H1 (cell line): Measurements from ENCODE around the gene SMIM13. TPM values are rescaled to one million over a fixed set of nuclear protein-coding genes. Genes with fewer than 3 reads are reported as not detected.

Experiments
- CTCF ChIA-PET: fragments of 300-600 bp; sonication (Branson Sonifier 250); formaldehyde crosslinking; loops from one replicate; lab custom pipeline; 2021; ENCODE audit not compliant: partially characterized antibody; lab: Charles Lee
- POLR2A ChIA-PET: fragments of 300-600 bp; sonication (Branson Sonifier 250); formaldehyde crosslinking; loops from one replicate; lab custom pipeline; 2021; ENCODE audit warnings: inconsistent platforms; ENCODE audit not compliant: partially characterized antibody; lab: Charles Lee
- DNase-seq, 2 experiments: peaks; one replicate each; pipeline versions ENCODE4 v3.0.0 to v3.0.0-alpha.2; 2010 to 2022; ENCODE audit warnings: low spot score in 2 of 2, low read depth in 1 of 2, mixed read lengths in 1 of 2
- FAIRE-seq: peaks from 2 replicates; lab custom pipeline; 2011; peaks lifted over from hg19 to GRCh38; lab: Jason Lieb, UNC
- H2AFZ ChIP-seq: 2 replicates; pipeline ENCODE4 v1.8.1; 2012; ENCODE audit warnings: low read length, inconsistent platforms
- H2AK5ac ChIP-seq: 2 replicates; pipeline ENCODE4 v1.6.1; 2013; ENCODE audit warnings: low read depth, low read length
- H2BK120ac ChIP-seq: replicated peaks from 2 replicates; pipeline ENCODE3; 2013; ENCODE audit warnings: low read depth, low read length, inconsistent platforms
- H2BK12ac ChIP-seq: 2 replicates; pipeline ENCODE4 v1.6.1; 2013; ENCODE audit warnings: low read depth, low read length
- H2BK15ac ChIP-seq: 2 replicates; pipeline ENCODE4 v1.6.1; 2013; ENCODE audit warnings: low read length
- H2BK20ac ChIP-seq: 2 replicates; pipeline ENCODE4 v1.6.1; 2013; ENCODE audit warnings: low read length
- H2BK5ac ChIP-seq: 2 replicates; pipeline ENCODE4 v1.6.1; 2013; ENCODE audit warnings: low read depth, low read length
- H3K14ac ChIP-seq: 2 replicates; pipeline ENCODE4 v1.6.1; 2013; ENCODE audit warnings: inconsistent platforms; ENCODE audit not compliant: insufficient read length
- H3K18ac ChIP-seq: 2 replicates; pipeline ENCODE4 v1.6.1; 2013; ENCODE audit warnings: low read length; ENCODE audit errors: extremely low read depth
- H3K23ac ChIP-seq: 2 replicates; pipeline ENCODE4 v1.6.1; 2013; ENCODE audit warnings: inconsistent platforms; ENCODE audit not compliant: insufficient read length
- H3K23me2 ChIP-seq: 2 replicates; pipeline ENCODE4 v1.6.1; 2013; ENCODE audit warnings: low read depth, low read length
- H3K27ac ChIP-seq: 2 replicates; pipeline ENCODE4 v1.6.1; 2011; ENCODE audit warnings: low read depth, low read length, inconsistent platforms
- H3K27me3 ChIP-seq, 4 experiments: replicated peaks in 1 of 4; 1 replicate in 1 of 4; 2 replicates in 3 of 4; pipeline versions ENCODE4 v1.6.1 to v1.8.1; 2011 to 2013; ENCODE audit warnings: low read length in 3 of 4, mild to moderate bottlenecking in 3 of 4, inconsistent platforms in 2 of 4, mixed read lengths in 2 of 4, moderate library complexity in 1 of 4; ENCODE audit not compliant: control insufficient read depth in 3 of 4, insufficient read depth in 3 of 4; ENCODE audit errors: extremely low read depth in 1 of 4
- H3K36me3 ChIP-seq, 4 experiments: 2 replicates each; pipeline versions ENCODE4 v1.6.1 to v1.8.1; 2011 to 2013; ENCODE audit warnings: mild to moderate bottlenecking in 4 of 4, low read length in 3 of 4, moderate library complexity in 2 of 4, control low read depth in 1 of 4, inconsistent platforms in 1 of 4; ENCODE audit not compliant: insufficient read depth in 4 of 4, control insufficient read depth in 2 of 4
- H3K4ac ChIP-seq: replicated peaks from 2 replicates; pipeline ENCODE3; 2013; ENCODE audit warnings: low read length, low read depth, mixed read lengths, inconsistent platforms; ENCODE audit not compliant: insufficient read length
- H3K4me1 ChIP-seq, 4 experiments: replicated peaks in 1 of 4; 1 replicate in 1 of 4; 2 replicates in 3 of 4; pipeline versions ENCODE4 v1.6.1 to v1.8.1; 2011 to 2013; ENCODE audit warnings: low read length in 3 of 4, inconsistent platforms in 2 of 4, mixed read lengths in 1 of 4; ENCODE audit not compliant: insufficient read depth in 4 of 4, control insufficient read depth in 3 of 4
- H3K4me2 ChIP-seq, 2 experiments: 2 replicates each; pipeline versions ENCODE4 v1.6.1 to v1.8.1; 2011 to 2013; ENCODE audit warnings: low read depth in 2 of 2, low read length in 2 of 2, control low read depth in 1 of 2, inconsistent platforms in 1 of 2, mild to moderate bottlenecking in 1 of 2; ENCODE audit not compliant: insufficient read depth in 1 of 2
- H3K4me3 ChIP-seq, 4 experiments: fragments of 200-600, 300-600 bp in 1 of 4; sonication (generic), shearing (Covaris generic), sonication (Bioruptor Twin) in 1 of 4; 2 replicates each; pipeline versions ENCODE4 v1.5.1 to v1.8.1; 2011 to 2016; ENCODE audit warnings: low read length in 4 of 4, low read depth in 3 of 4, control low read depth in 2 of 4, inconsistent platforms in 2 of 4, mild to moderate bottlenecking in 2 of 4, mixed read lengths in 1 of 4, moderate library complexity in 1 of 4; ENCODE audit not compliant: insufficient read depth in 2 of 4; ENCODE audit errors: extremely low read depth in 1 of 4
- H3K56ac ChIP-seq: replicated peaks from 2 replicates; pipeline ENCODE3; 2013; ENCODE audit warnings: low read depth, mild to moderate bottlenecking, mixed read lengths, low read length, inconsistent platforms; ENCODE audit not compliant: insufficient read length
- H3K79me1 ChIP-seq: 2 replicates; pipeline ENCODE4 v1.6.1; 2013; ENCODE audit warnings: low read depth, low read length, control low read depth
- H3K79me2 ChIP-seq, 2 experiments: 2 replicates each; pipeline versions ENCODE4 v1.6.1 to v1.8.1; 2012 to 2013; ENCODE audit warnings: low read length in 2 of 2, mild to moderate bottlenecking in 2 of 2, inconsistent platforms in 1 of 2; ENCODE audit not compliant: insufficient read depth in 2 of 2, control insufficient read depth in 1 of 2
- H3K9ac ChIP-seq, 4 experiments: replicated peaks in 1 of 4; 1 replicate in 1 of 4; 2 replicates in 3 of 4; pipeline versions ENCODE4 v1.6.1 to v1.8.1; 2011 to 2013; ENCODE audit warnings: low read depth in 3 of 4, low read length in 3 of 4, control low read depth in 2 of 4, mild to moderate bottlenecking in 2 of 4, moderate library complexity in 2 of 4, inconsistent platforms in 1 of 4; ENCODE audit errors: extremely low read depth in 1 of 4
- H3K9me3 ChIP-seq, 2 experiments: 2 replicates each; pipeline versions ENCODE4 v1.6.1 to v1.8.1; 2012 to 2013; ENCODE audit warnings: mild to moderate bottlenecking in 2 of 2, moderate library complexity in 2 of 2, control low read depth in 1 of 2, inconsistent platforms in 1 of 2, low read depth in 1 of 2, low read length in 1 of 2, mixed read lengths in 1 of 2; ENCODE audit not compliant: insufficient read depth in 2 of 2
- H4K20me1 ChIP-seq, 2 experiments: replicated peaks in 1 of 2; 2 replicates each; pipeline versions ENCODE3 to v1.8.1; 2011 to 2013; ENCODE audit warnings: inconsistent platforms in 2 of 2, low read length in 2 of 2, mild to moderate bottlenecking in 1 of 2; ENCODE audit not compliant: insufficient read depth in 2 of 2, control insufficient read depth in 1 of 2
- H4K5ac ChIP-seq: 2 replicates; pipeline ENCODE4 v1.6.1; 2013; ENCODE audit warnings: low read length, low read depth, mixed read lengths, inconsistent platforms; ENCODE audit not compliant: insufficient read length
- H4K8ac ChIP-seq: 2 replicates; pipeline ENCODE4 v1.8.0; 2013; ENCODE audit warnings: mild to moderate bottlenecking, moderate library complexity, low read length, inconsistent platforms; ENCODE audit not compliant: insufficient read depth; ENCODE audit errors: extremely low read depth
- H4K91ac ChIP-seq: replicated peaks from 2 replicates; pipeline ENCODE3; 2013; ENCODE audit warnings: low read length, mixed read lengths, inconsistent platforms; ENCODE audit not compliant: insufficient read length
- ATF3 ChIP-seq: IDR thresholded peaks from 2 replicates; pipeline ENCODE4 v1.6.1; 2011; ENCODE audit warnings: low read depth, mild to moderate bottlenecking, low read length; ENCODE audit not compliant: insufficient read depth
- CHD1 ChIP-seq: IDR thresholded peaks from 2 replicates; pipeline ENCODE4 v1.6.1; 2012; ENCODE audit warnings: low read depth, low read length, improper control_type of control experiment
- POLR2A ChIP-seq, 2 experiments: IDR thresholded peaks; 1 replicate in 1 of 2; 2 replicates in 1 of 2; pipeline ENCODE4 v1.6.1; 2011; ENCODE audit warnings: low read depth in 2 of 2, low read length in 2 of 2, mild to moderate bottlenecking in 2 of 2; ENCODE audit errors: control extremely low read depth in 1 of 2
- WGBS, 2 experiments: shearing (Covaris generic) in 1 of 2; methylation state at CpG; one replicate each; pipeline versions ENCODE4 v1.1.6 to v1.1.7; 2013 to 2015; ENCODE audit warnings: low lambda C conversion rate in 2 of 2, mixed read lengths in 2 of 2, inconsistent platforms in 1 of 2, low coverage in 1 of 2, missing lambda C conversion rate in 1 of 2; ENCODE audit not compliant: insufficient replicate concordance in 2 of 2, insufficient coverage in 1 of 2, insufficient read length in 1 of 2; ENCODE audit errors: extremely low coverage in 1 of 2, missing lambda C conversion rate in 1 of 2; 5-methylcytosine and 5-hydroxymethylcytosine counted together
- polyA plus RNA-seq, 7 experiments: library from polyadenylated mRNA; depleted of rRNA in 3 of 7; stranded (reverse) in 5 of 7; unstranded in 2 of 7; fragments of >200 nt in 5 of 7; fragments of 200-250 nt in 2 of 7; gene quantifications; 1 replicate in 5 of 7; 2 replicates in 1 of 7; 4 replicates in 1 of 7; pipeline versions ENCODE4 v1.2.1 to v1.2.3, GENCODE V29; 2011 to 2013; ENCODE audit warnings: missing spikeins in 2 of 7, mixed read lengths in 2 of 7
- total RNA-seq: library from RNA; stranded (reverse); fragmentation: NEBNext Ultra II Directional; extraction: Animal tissue kit (Norgen Biotek cat#: 25700); gene quantifications from 2 replicates; pipeline ENCODE4 v1.2.1, GENCODE V29; 2021

Gene SMIM13
- total and polyA plus RNA-seq, 2 of the 8 experiments (the other 6 are each of a cell fraction or from before 2014, with no cell fraction given), result 1.7 to 10.6 TPM

- Histone ChIP-seq H3K18ac (no peak overlapping the region), H2AFZ (no peak overlapping the region), H3K9ac (no peak overlapping the region), H4K20me1 (no peaks in the 10 kb centered on the region), H2BK5ac (no peak overlapping the region), H2BK15ac (no peak overlapping the region), H3K23me2 (no peaks in the 10 kb centered on the region), H4K91ac (no peak overlapping the region), H4K8ac (no peak overlapping the region), H3K23ac (no peak overlapping the region), H2BK12ac (no peak overlapping the region), H2BK120ac (no peak overlapping the region), H3K36me3 (no peaks in the 10 kb centered on the region), H3K27ac (no peak overlapping the region), H3K4ac (no peak overlapping the region), H3K14ac (no peak overlapping the region), H3K4me3 (no peak overlapping the region), H3K79me2 (no peaks in the 10 kb centered on the region), H3K4me2 (no peak overlapping the region), H2BK20ac (no peak overlapping the region), H3K4me1 (no peaks in the 10 kb centered on the region), H3K27me3 (no peaks in the 10 kb centered on the region), H3K79me1 (no peaks in the 10 kb centered on the region), H4K5ac (no peak overlapping the region), H3K56ac (no peak overlapping the region), H2AK5ac (no peak overlapping the region), H3K9me3 (no peaks in the 10 kb centered on the region)
- FAIRE-seq (no peak), DNase-seq (no peak)
- TF ChIP-seq POLR2A (IDR thresholded peaks at IDR 0.05; ENCODE audit: control extremely low read depth in 1 of 2, low read depth in 2 of 2, low read length in 2 of 2), result no peak
- TF ChIP-seq CHD1, result no peak
- no peak for TF ChIP-seq ATF3
- ChIA-PET POLR2A (no interaction called here), CTCF (interaction anchor here (1.7 kb wide), 1 partner anchor 130 kb away, joined by 5 read pairs; no protein-coding TSS in a partner anchor)
- WGBS, 2 experiments, result 87% methylated on average over 5 of the region's 5 CpGs; no CpG with 5 or more reads in 1 of the 2 experiments
These were observed 9.7 kb upstream of the SMIM13 start for GRCh38 chr6:11083956-11084355.
